Dermis microvascular lymphatic vessel endothelial cell (primary cell): ENCODE measurements around the gene ANXA5. TPM values are rescaled to one million over a fixed set of nuclear protein-coding genes. Genes with fewer than 3 reads are reported as not detected.

Experiments
- DNase-seq, 2 donors: peaks; one replicate each; pipeline versions ENCODE4 v3.0.0 to v3.0.0-alpha.2; 2010; ENCODE audit warnings: low read depth in 2 of 2
- total RNA-seq: library from RNA; depleted of rRNA; stranded (reverse); fragments of >200 nt; gene quantifications from 2 replicates; pipeline ENCODE4 v1.2.1, GENCODE V29; 2014

The ANXA5 gene
- total RNA-seq, 1 donor from 2014 or later = 389 TPM

- DNase-seq = no peak
Measured at GRCh38 chr4:121712001-121712651, 15.3 kb upstream of the ANXA5 start.

GRCh38 chr4:121711263-121712000, 14.7 kb upstream of the ANXA5 start:
- DNase-seq = peak; percentile 65 to 91

GRCh38 chr4:121709766-121710405, 13.1 kb upstream of the ANXA5 start:
- no peak for DNase-seq

- no peak for DNase-seq
Measured at GRCh38 chr4:121707344-121707743, 10.6 kb upstream of the ANXA5 start.

GRCh38 chr4:121706595-121707021, 9.8 kb upstream of the ANXA5 start:
- DNase-seq = no peak

GRCh38 chr4:121705521-121705920, 8.7 kb upstream of the ANXA5 start:
- no peak for DNase-seq

GRCh38 chr4:121702136-121702535, 5.4 kb upstream of the ANXA5 start:
- no peak for DNase-seq

- no peak for DNase-seq
Measured at GRCh38 chr4:121701263-121701662, 4.5 kb upstream of the ANXA5 start.

GRCh38 chr4:121698236-121698671, 1.5 kb upstream of the ANXA5 start:
- no peak for DNase-seq

- DNase-seq = no peak
Measured at GRCh38 chr4:121697564-121697963, 784 bp upstream of the ANXA5 start.

- peak; percentile 69 to 83 for DNase-seq
Measured at GRCh38 chr4:121696170-121696580, 605 bp downstream of the ANXA5 start.

GRCh38 chr4:121693886-121694285, 2.9 kb downstream of the ANXA5 start:
- no peak for DNase-seq

- DNase-seq = no peak
Measured at GRCh38 chr4:121693450-121693849, 3.3 kb downstream of the ANXA5 start.

GRCh38 chr4:121692261-121692660, 4.5 kb downstream of the ANXA5 start:
- no peak for DNase-seq

GRCh38 chr4:121690001-121690400, 6.8 kb downstream of the ANXA5 start:
- peak in 1 of 2 donors; percentile 29 for DNase-seq

- no peak for DNase-seq
Measured at GRCh38 chr4:121688701-121689100, 8.1 kb downstream of the ANXA5 start.

- DNase-seq = no peak
Measured at GRCh38 chr4:121688261-121688660, 8.5 kb downstream of the ANXA5 start.

GRCh38 chr4:121686255-121686654, 10.5 kb downstream of the ANXA5 start:
- peak in 1 of 2 donors; percentile 46 for DNase-seq

- no peak for DNase-seq
Measured at GRCh38 chr4:121685257-121685656, 11.5 kb downstream of the ANXA5 start.

- no peak for DNase-seq
Measured at GRCh38 chr4:121684561-121684960, 12.2 kb downstream of the ANXA5 start.

GRCh38 chr4:121684016-121684415, 12.8 kb downstream of the ANXA5 start:
- DNase-seq = no peak

GRCh38 chr4:121680571-121680970, 16.2 kb downstream of the ANXA5 start:
- no peak for DNase-seq

GRCh38 chr4:121679951-121680350, 16.8 kb downstream of the ANXA5 start:
- DNase-seq = no peak
